Caco-2 (cell line): ENCODE results near the gene MAST2. TPM values are rescaled to one million over a fixed set of nuclear protein-coding genes. Genes with fewer than 3 reads are reported as not detected.

Experiments
- BruUV-seq: library from RNA; stranded (reverse); fragments of 400-500 nt; replicated peaks from 2 replicates; lab custom pipeline; 2021; lab: Mats Ljungman, UMichigan
- CTCF ChIA-PET: fragments of 300-600 bp; sonication (Branson Sonifier 250); formaldehyde crosslinking; loops from one replicate; lab custom pipeline; 2022; ENCODE audit warnings: antibody characterized with exemption; lab: Charles Lee
- POLR2A ChIA-PET: fragments of 300-600 bp; sonication (Branson Sonifier 250); formaldehyde crosslinking; loops from one replicate; lab custom pipeline; 2022; ENCODE audit warnings: antibody characterized with exemption; lab: Charles Lee
- DNase-seq, 2 experiments: peaks; one replicate each; pipeline versions ENCODE4 v3.0.0 to v3.0.0-alpha.2; 2020 to 2022
- H3K27me3 ChIP-seq: replicated peaks from 2 replicates; pipeline ENCODE4 v1.6.0; 2011; ENCODE audit warnings: low read length; ENCODE audit not compliant: control insufficient read depth, insufficient read depth
- H3K36me3 ChIP-seq: 2 replicates; pipeline ENCODE4 v1.5.1; 2011; ENCODE audit warnings: low read length; ENCODE audit not compliant: control insufficient read depth, insufficient read depth
- H3K4me1 ChIP-seq: fragments of 250-450 bp; sonication (Bioruptor Pico); 2 replicates; pipeline ENCODE4 v1.5.1; 2020; ENCODE audit warnings: mild to moderate bottlenecking
- H3K4me3 ChIP-seq: 2 replicates; pipeline ENCODE4 v1.5.1; 2011; ENCODE audit warnings: low read depth, mild to moderate bottlenecking, control low read depth, low read length
- H3K9me3 ChIP-seq: fragments of 250-450 bp; sonication (Bioruptor Pico); 2 replicates; pipeline ENCODE4 v1.5.1; 2020; ENCODE audit warnings: mild to moderate bottlenecking, moderate library complexity
- H3K27ac Mint-ChIP-seq: one replicate; pipeline ENCODE4 v1.8.0; 2022; ENCODE audit warnings: mixed read lengths; ENCODE audit not compliant: unreplicated experiment
- H3K27me3 Mint-ChIP-seq: one replicate; pipeline ENCODE4 v1.8.0; 2022; ENCODE audit warnings: mixed read lengths; ENCODE audit not compliant: insufficient read depth, unreplicated experiment
- H3K36me3 Mint-ChIP-seq: one replicate; pipeline ENCODE4 v1.8.0; 2022; ENCODE audit warnings: mild to moderate bottlenecking, mixed read lengths; ENCODE audit not compliant: insufficient read depth, unreplicated experiment
- H3K4me1 Mint-ChIP-seq: one replicate; pipeline ENCODE4 v1.8.0; 2022; ENCODE audit warnings: low read depth, mixed read lengths; ENCODE audit not compliant: unreplicated experiment
- H3K4me3 Mint-ChIP-seq: one replicate; pipeline ENCODE4 v1.8.0; 2022; ENCODE audit warnings: mild to moderate bottlenecking, moderate library complexity, mixed read lengths; ENCODE audit not compliant: unreplicated experiment
- H3K9me3 Mint-ChIP-seq: one replicate; pipeline ENCODE4 v1.8.0; 2022; ENCODE audit warnings: mixed read lengths; ENCODE audit not compliant: unreplicated experiment
- CTCF ChIP-seq, 2 experiments: fragments of 200-600 bp in 1 of 2; IDR thresholded peaks; 1 replicate in 1 of 2; 2 replicates in 1 of 2; pipeline versions ENCODE4 v1.5.1 to v1.8.0; 2011 to 2022; ENCODE audit warnings: antibody characterized with exemption in 1 of 2, control low read depth in 1 of 2, inconsistent platforms in 1 of 2, low read depth in 1 of 2, low read length in 1 of 2, mild to moderate bottlenecking in 1 of 2, moderate library complexity in 1 of 2; ENCODE audit not compliant: insufficient read depth in 1 of 2, severe bottlenecking in 1 of 2, unreplicated experiment in 1 of 2
- intact Hi-C: fragments of 100-400 bp; cut with micrococcal nuclease; formaldehyde crosslinking; loops from one replicate; pipeline ENCODE4 v1.10.0; 2022; ENCODE audit not compliant: unreplicated experiment
- total RNA-seq: library from RNA; stranded (reverse); gene quantifications from 2 replicates; pipeline ENCODE4 v1.2.3, GENCODE V29; 2022

Gene MAST2
- total RNA-seq, 1 experiment from 2014 or later, result 43.3 TPM

GRCh38 chr1:46011121-46011695 lies 207.8 kb downstream of the MAST2 start:
- BruUV-seq, result no TSS peak
- no peak overlapping the region for H3K4me3 ChIP-seq
- no peak overlapping the region for H3K4me3 Mint-ChIP-seq

GRCh38 chr1:46012236-46012635 lies 208.8 kb downstream of the MAST2 start:
- Histone ChIP-seq H3K27me3 (no peaks in the 10 kb centered on the region), H3K4me3 (no peak overlapping the region), H3K4me1 (no peaks in the 10 kb centered on the region), H3K36me3 (no peaks in the 10 kb centered on the region; the same call in 1 of the 2 replicates), H3K9me3 (no peaks in the 10 kb centered on the region)
- ChIA-PET CTCF (no interaction called here), POLR2A (no interaction called here)
- BruUV-seq, result no TSS peak
- TF ChIP-seq CTCF (IDR thresholded peaks at IDR 0.05; ENCODE audit: insufficient read depth in 1 of 2, low read depth in 1 of 2, low read length in 1 of 2, severe bottlenecking in 1 of 2, unreplicated experiment in 1 of 2), result no peak
- Mint-ChIP-seq H3K27ac (no peak overlapping the region), H3K4me1 (peaks cover 5% of the 10 kb centered on the region), H3K36me3 (peaks cover 25% of the 10 kb centered on the region), H3K4me3 (no peak overlapping the region), H3K9me3 (no peaks in the 10 kb centered on the region), H3K27me3 (no peaks in the 10 kb centered on the region)
- intact Hi-C loops, result no loop called here
- DNase-seq, result no peak

More at GRCh38 chr1:46011121-46011695, 207.8 kb downstream of the MAST2 start:
- ChIA-PET CTCF (no interaction called here), POLR2A (no interaction called here)
- Histone ChIP-seq H3K36me3 (no peaks in the 10 kb centered on the region; the same call in 1 of the 2 replicates), H3K9me3 (no peaks in the 10 kb centered on the region), H3K27me3 (no peaks in the 10 kb centered on the region), H3K4me1 (no peaks in the 10 kb centered on the region)
- no peak for DNase-seq
- H3K27me3 Mint-ChIP-seq, result no peaks in the 10 kb centered on the region
- H3K36me3 Mint-ChIP-seq, result peaks cover 32% of the 10 kb centered on the region
- intact Hi-C loops, result no loop called here
- TF ChIP-seq CTCF (IDR thresholded peaks at IDR 0.05; ENCODE audit: insufficient read depth in 1 of 2, low read depth in 1 of 2, low read length in 1 of 2, severe bottlenecking in 1 of 2, unreplicated experiment in 1 of 2), result no peak
- H3K4me1 Mint-ChIP-seq, result peaks cover 5% of the 10 kb centered on the region
- H3K9me3 Mint-ChIP-seq, result no peaks in the 10 kb centered on the region
- no peak overlapping the region for H3K27ac Mint-ChIP-seq

- intact Hi-C loops, result no loop called here
- H3K4me3 ChIP-seq, result no peak overlapping the region
- no peak for TF ChIP-seq CTCF (IDR thresholded peaks at IDR 0.05; ENCODE audit: insufficient read depth in 1 of 2, low read depth in 1 of 2, low read length in 1 of 2, severe bottlenecking in 1 of 2, unreplicated experiment in 1 of 2)
- H3K9me3 ChIP-seq, result no peaks in the 10 kb centered on the region
- no peaks in the 10 kb centered on the region for H3K9me3 Mint-ChIP-seq
- H3K27ac Mint-ChIP-seq, result no peak overlapping the region
- H3K27me3 Mint-ChIP-seq, result no peaks in the 10 kb centered on the region
- DNase-seq, result no peak
- no peak overlapping the region for H3K4me3 Mint-ChIP-seq
- no TSS peak for BruUV-seq
- no peaks in the 10 kb centered on the region for H3K4me1 ChIP-seq
- H3K4me1 Mint-ChIP-seq, result peaks cover 5% of the 10 kb centered on the region
- H3K27me3 ChIP-seq, result no peaks in the 10 kb centered on the region
- H3K36me3 ChIP-seq, result no peaks in the 10 kb centered on the region; the same call in 1 of the 2 replicates
- peaks cover 15% of the 10 kb centered on the region for H3K36me3 Mint-ChIP-seq
- ChIA-PET POLR2A (no interaction called here), CTCF (no interaction called here)
Measured at GRCh38 chr1:46013581-46013980, 210.2 kb downstream of the MAST2 start.
